RWPE1 (cell line): ENCODE data around the gene MATK.
"Not testable (repeated sequence)": the region's sequence is repeated elsewhere in the genome, so short reads cannot be mapped to it uniquely, and the experiment has no call there.

Experiments used
- CTCF ChIA-PET: fragments of 350-600 bp; sonication (Branson Sonifier 250); formaldehyde crosslinking; extraction: SDS; loops from one replicate; lab custom pipeline; 2021; lab: Yijun Ruan, JAX
- POLR2A ChIA-PET: fragments of 400-600 bp; formaldehyde crosslinking; extraction: SDS; loops from one replicate; lab custom pipeline; 2020; ENCODE audit warnings: antibody characterized with exemption; ENCODE audit not compliant: low non-redundant PET; lab: Yijun Ruan, JAX
- DNase-seq: peaks from one replicate; pipeline ENCODE4 v3.0.0; 2012; ENCODE audit warnings: low spot score
- H3K27ac ChIP-seq: fragments of 450-650 bp; 2 replicates; pipeline ENCODE4 v1.5.1; 2017
- TF ChIP-seq, protein P1 (sequence below): fragments of 450-650 bp; conservative IDR thresholded peaks from 2 replicates; pipeline ENCODE4 v1.5.1; 2017; ENCODE audit warnings: low read depth, mild to moderate bottlenecking

MATK gene

DNA sequence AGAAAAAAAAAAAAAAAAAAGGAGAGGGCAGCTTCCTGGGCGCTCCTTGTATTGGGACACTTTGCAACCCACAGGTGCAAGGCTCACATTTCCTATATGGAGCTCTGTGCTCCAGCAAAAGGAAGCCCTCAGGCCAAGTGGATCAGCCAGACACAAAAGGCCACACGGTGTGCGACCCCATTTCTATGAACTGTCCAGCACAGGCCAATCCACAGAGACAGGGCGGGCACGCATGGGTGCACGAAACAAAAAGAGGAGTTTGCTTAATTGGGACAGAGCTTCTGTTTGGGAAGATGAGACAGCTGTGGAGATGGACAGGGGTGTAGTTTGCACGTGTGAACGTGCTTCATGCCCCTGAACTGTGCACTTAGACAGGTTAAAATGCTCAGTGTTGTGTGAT is 31.6 kb upstream of the MATK start:
- TF ChIP-seq, protein P1, sequence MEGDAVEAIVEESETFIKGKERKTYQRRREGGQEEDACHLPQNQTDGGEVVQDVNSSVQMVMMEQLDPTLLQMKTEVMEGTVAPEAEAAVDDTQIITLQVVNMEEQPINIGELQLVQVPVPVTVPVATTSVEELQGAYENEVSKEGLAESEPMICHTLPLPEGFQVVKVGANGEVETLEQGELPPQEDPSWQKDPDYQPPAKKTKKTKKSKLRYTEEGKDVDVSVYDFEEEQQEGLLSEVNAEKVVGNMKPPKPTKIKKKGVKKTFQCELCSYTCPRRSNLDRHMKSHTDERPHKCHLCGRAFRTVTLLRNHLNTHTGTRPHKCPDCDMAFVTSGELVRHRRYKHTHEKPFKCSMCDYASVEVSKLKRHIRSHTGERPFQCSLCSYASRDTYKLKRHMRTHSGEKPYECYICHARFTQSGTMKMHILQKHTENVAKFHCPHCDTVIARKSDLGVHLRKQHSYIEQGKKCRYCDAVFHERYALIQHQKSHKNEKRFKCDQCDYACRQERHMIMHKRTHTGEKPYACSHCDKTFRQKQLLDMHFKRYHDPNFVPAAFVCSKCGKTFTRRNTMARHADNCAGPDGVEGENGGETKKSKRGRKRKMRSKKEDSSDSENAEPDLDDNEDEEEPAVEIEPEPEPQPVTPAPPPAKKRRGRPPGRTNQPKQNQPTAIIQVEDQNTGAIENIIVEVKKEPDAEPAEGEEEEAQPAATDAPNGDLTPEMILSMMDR, result no peak
- POLR2A ChIA-PET, result interaction anchor here (0.5 kb wide), 1 partner anchor 167 kb away, joined by 3 read pairs; the partner anchor contains the start of gene EEF2
- no peak overlapping the region for H3K27ac ChIP-seq
- CTCF ChIA-PET, result interaction anchor here (1.1 to 1.4 kb wide), 2 partner anchors 28 to 31 kb away, joined by 5 read pairs; no protein-coding TSS in a partner anchor
- no peak for DNase-seq

GRCh38 chr19:3816566-3817218 is 30.5 kb upstream of the MATK start:
- TF ChIP-seq, protein P1, result no peak
- no peak for DNase-seq
- H3K27ac ChIP-seq, result no peak overlapping the region
- ChIA-PET CTCF (no interaction called here), POLR2A (no interaction called here)

DNA sequence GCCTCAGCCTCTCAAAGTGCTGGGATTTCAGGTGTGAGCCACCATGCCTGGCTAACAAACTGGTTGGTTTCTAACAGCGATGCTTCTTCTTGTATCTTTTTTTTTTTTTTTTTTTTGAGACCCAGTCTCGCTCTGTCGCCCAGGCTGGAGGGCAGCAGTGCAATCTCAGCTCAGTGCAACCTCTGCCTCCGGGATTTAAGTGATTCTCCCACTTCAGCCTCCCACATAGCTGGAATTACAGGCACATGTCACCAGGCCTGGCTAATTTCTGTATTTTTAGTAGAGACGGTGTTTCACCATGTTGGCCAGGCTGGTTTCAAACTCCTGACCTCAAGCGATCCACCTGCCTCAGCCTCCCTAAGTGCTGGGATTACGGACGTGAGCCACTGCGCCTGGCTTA is 30.0 kb upstream of the MATK start:
- CTCF ChIA-PET, DNase-seq, H3K27ac ChIP-seq, POLR2A ChIA-PET: not testable (repeated sequence)

- CTCF ChIA-PET, result no interaction called here
- TF ChIP-seq, protein P1, result no peak
- H3K27ac ChIP-seq, result no peak overlapping the region
- DNase-seq, result no peak
- POLR2A ChIA-PET, result no interaction called here
Measured at GRCh38 chr19:3814648-3815047, 28.5 kb upstream of the MATK start.

DNA sequence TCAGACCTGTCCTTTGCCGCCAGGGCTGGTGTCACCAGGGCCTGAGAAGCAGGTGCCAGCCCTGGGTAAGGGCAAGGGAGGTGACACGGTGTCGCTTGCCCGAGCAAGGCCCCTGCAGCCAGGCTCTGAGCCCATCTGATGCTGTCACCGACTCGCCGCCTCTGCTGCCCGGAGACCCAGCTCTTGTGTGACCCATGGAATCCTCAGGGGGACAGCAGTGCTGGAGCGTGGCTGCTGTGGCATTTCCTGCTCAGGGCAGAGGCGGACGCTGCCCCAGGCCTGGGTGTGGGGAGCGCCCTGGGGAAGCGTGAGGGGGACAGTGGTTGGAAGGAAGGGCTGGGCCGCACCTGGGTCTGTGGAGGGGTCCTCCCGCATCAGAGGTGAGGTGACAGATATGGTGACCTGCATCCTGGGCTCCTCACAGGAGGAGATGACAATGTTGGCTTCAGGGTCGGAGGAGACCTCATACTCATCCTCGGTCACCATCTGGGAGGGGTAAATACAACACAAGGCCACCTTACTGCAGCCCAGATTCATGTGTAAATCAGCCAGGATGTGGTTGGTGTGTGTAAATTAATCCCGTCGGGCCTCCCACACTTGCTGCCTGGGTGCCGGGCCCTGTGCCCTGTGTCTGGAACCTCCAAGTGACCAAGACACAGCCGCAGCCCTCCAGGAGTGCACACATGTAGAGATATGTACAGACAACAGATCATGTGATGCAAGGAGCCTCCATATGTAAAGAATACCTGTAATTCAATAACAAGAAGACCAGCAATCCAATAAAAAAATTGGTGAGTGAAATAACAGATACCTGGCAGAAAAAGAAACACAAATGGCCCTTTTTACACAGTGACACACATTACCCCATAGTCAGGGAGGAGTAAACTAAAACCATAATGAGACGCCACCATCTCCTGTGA is 27.6 kb upstream of the MATK start:
- CTCF ChIA-PET, result interaction anchor here (0.5 kb wide), 1 partner anchor 97 kb away, joined by 3 read pairs; no protein-coding TSS in a partner anchor
- DNase-seq, result no peak
- H3K27ac ChIP-seq, result no peak overlapping the region
- TF ChIP-seq, protein P1, result no peak
- POLR2A ChIA-PET, result no interaction called here

DNA sequence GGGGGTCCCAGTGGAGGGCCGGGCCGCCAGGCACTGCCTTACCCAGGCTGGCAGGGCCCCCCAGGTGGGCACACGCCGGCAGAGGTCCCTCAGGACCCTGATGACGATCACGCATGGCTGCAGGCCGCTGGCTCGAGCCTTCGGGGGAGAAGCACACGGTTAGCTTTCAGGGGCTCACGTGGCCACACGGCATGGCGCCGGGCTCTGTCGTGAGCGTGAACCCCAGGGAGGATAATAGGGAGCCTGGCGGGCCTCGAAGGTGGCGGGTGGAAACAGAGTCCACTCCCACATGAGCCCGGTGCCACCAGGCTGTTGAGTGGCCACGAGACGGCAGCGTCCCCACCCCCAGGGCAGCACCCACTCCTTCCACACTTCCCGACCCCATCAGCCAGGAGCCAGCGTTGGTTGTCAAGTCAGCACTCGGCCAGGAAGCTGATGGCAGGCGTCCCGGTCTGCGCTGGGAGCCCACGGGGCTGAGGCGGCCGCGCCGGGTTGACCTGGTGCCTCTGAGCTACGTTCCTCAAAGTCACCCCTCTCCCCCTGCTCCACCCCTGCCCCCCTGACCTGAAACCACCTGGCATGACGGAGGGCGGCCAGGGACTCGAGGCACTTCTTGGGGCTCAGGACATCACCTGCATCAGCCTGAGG is 24.7 kb upstream of the MATK start:
- DNase-seq, result no peak
- TF ChIP-seq, protein P1, result no peak
- H3K27ac ChIP-seq, result no peak overlapping the region
- POLR2A ChIA-PET, result no interaction called here
- CTCF ChIA-PET, result no interaction called here
